Ovary (tissue), 3 donors: ENCODE data around the gene SEMA4B.

Source experiments
- EP300 ChIP-seq: sonication (generic); formaldehyde crosslinking; IDR thresholded peaks from one replicate; pipeline ENCODE4 v1.6.1; 2017; ENCODE audit warnings: antibody characterized with exemption
- POLR2A ChIP-seq: fragments of 450-650 bp; IDR thresholded peaks from one replicate; pipeline ENCODE4 v1.6.1; 2017; ENCODE audit warnings: antibody characterized with exemption, mild to moderate bottlenecking, moderate library complexity
- TF ChIP-seq, protein P1 (sequence below), 3 donors: fragments of 450-650 bp in 2 of 3; fragments of 200-600 bp in 1 of 3; IDR thresholded peaks; one replicate each; pipeline versions ENCODE4 v1.5.1 to v1.8.0; 2016 to 2022; ENCODE audit warnings: antibody characterized with exemption in 3 of 3, mild to moderate bottlenecking in 1 of 3
- donor health status: DM: no; HTN: no; CAD: no.

DNA sequence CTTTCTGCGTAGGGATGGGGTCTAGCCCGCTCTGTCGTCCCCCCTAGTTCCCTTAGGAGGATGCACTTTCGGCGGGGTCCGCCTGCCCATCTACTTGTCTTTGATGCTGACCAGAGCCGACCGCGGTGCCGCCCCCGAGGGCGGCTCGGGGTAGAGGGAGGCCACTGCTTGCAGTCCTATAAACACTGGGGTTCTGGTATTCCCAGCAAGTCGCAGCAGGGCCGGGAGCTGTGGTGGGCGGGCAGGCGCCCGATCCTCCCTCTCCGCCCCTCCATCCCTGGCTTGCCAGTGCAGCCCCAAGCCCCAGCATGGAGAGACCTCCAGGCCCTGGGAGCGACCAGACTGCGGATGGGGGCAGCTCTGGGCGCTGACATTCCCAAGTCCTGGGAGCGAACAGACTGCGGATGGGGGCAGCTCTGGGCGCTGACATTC lies 830 bp downstream of the SEMA4B start:
- TF ChIP-seq POLR2A (no peak), EP300 (no peak)
- TF ChIP-seq, protein P1, sequence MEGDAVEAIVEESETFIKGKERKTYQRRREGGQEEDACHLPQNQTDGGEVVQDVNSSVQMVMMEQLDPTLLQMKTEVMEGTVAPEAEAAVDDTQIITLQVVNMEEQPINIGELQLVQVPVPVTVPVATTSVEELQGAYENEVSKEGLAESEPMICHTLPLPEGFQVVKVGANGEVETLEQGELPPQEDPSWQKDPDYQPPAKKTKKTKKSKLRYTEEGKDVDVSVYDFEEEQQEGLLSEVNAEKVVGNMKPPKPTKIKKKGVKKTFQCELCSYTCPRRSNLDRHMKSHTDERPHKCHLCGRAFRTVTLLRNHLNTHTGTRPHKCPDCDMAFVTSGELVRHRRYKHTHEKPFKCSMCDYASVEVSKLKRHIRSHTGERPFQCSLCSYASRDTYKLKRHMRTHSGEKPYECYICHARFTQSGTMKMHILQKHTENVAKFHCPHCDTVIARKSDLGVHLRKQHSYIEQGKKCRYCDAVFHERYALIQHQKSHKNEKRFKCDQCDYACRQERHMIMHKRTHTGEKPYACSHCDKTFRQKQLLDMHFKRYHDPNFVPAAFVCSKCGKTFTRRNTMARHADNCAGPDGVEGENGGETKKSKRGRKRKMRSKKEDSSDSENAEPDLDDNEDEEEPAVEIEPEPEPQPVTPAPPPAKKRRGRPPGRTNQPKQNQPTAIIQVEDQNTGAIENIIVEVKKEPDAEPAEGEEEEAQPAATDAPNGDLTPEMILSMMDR (IDR thresholded peaks at IDR 0.05) = no peak
